HepG2 (cell line): ENCODE measurements around the gene MYH9. TPM values are rescaled to one million over a fixed set of nuclear protein-coding genes. Genes with fewer than 3 reads are reported as not detected.

Experiments
- ATAC-seq: fragments of 200-7000 bp; cut with Tn5 transposase; 3 replicates; pipeline ENCODE4 v1.9.1; 2020; ENCODE audit warnings: mild to moderate bottlenecking, moderate library complexity
- BruUV-seq: library from RNA; stranded (reverse); fragments of 400-500 nt; replicated peaks from 2 replicates; lab custom pipeline; 2021; lab: Mats Ljungman, UMichigan
- CTCF ChIA-PET: fragments of 300-600 bp; formaldehyde crosslinking; extraction: SDS; loops from one replicate; lab custom pipeline; 2021; ENCODE audit warnings: low total read pairs, inconsistent platforms, low intra/inter-chr PET ratio; lab: Yijun Ruan, JAX
- POLR2A ChIA-PET: fragments of 350-600 bp; sonication (Branson Sonifier 250); formaldehyde crosslinking; loops from one replicate; lab custom pipeline; 2020; ENCODE audit warnings: antibody characterized with exemption, inconsistent platforms; lab: Yijun Ruan, JAX
- DNase-seq: peaks from one replicate; pipeline ENCODE4 v3.0.0-alpha.2; 2015; ENCODE audit warnings: low spot score
- FAIRE-seq: peaks from 3 replicates; lab custom pipeline; 2011; peaks lifted over from hg19 to GRCh38; lab: Jason Lieb, UNC
- H2AFZ ChIP-seq: one replicate; pipeline ENCODE4 v1.6.1; 2011; ENCODE audit warnings: low read length, inconsistent platforms
- H3K27ac ChIP-seq: fragments of 300-600 bp; 3 replicates; pipeline ENCODE4 v1.8.0; 2011; ENCODE audit warnings: mixed run types, mild to moderate bottlenecking, mixed read lengths, low read length, inconsistent platforms; ENCODE audit not compliant: insufficient read depth; ENCODE audit errors: extremely low read length
- H3K27me3 ChIP-seq, 2 experiments: fragments of 200-600 bp in 1 of 2; 2 replicates in 1 of 2; 3 replicates in 1 of 2; pipeline versions ENCODE4 v1.6.0 to v1.8.0; 2011; ENCODE audit warnings: low read length in 2 of 2, mild to moderate bottlenecking in 2 of 2, moderate library complexity in 2 of 2, inconsistent platforms in 1 of 2; ENCODE audit not compliant: insufficient read depth in 2 of 2, control insufficient read depth in 1 of 2
- H3K36me3 ChIP-seq, 2 experiments: fragments of 200-600 bp in 1 of 2; replicated peaks in 1 of 2; 2 replicates in 1 of 2; 3 replicates in 1 of 2; pipeline versions ENCODE4 v1.5.1 to v1.8.0; 2011; ENCODE audit warnings: low read length in 2 of 2, inconsistent platforms in 1 of 2; ENCODE audit not compliant: insufficient read depth in 2 of 2, control insufficient read depth in 1 of 2
- H3K4me1 ChIP-seq: 2 replicates; pipeline ENCODE4 v1.5.1; 2012; ENCODE audit warnings: low read length, inconsistent platforms; ENCODE audit not compliant: insufficient read depth
- H3K4me2 ChIP-seq: 2 replicates; pipeline ENCODE4 v1.6.0; 2011; ENCODE audit warnings: low read depth, low read length, inconsistent platforms
- H3K4me3 ChIP-seq, 3 experiments: fragments of 200-600 bp in 1 of 3; sonication (generic), shearing (Covaris generic) in 1 of 3; replicated peaks in 1 of 3; 2 replicates each; pipeline ENCODE4 v1.5.1; 2011 to 2016; ENCODE audit warnings: low read length in 3 of 3, inconsistent platforms in 2 of 3, low read depth in 2 of 3, mild to moderate bottlenecking in 2 of 3, control low read depth in 1 of 3, mixed read lengths in 1 of 3; ENCODE audit not compliant: insufficient read depth in 1 of 3
- H3K79me2 ChIP-seq: one replicate; pipeline ENCODE4 v1.6.1; 2011; ENCODE audit warnings: low read length, inconsistent platforms; ENCODE audit not compliant: insufficient read depth
- H3K9ac ChIP-seq: 2 replicates; pipeline ENCODE4 v1.6.0; 2011; ENCODE audit warnings: mild to moderate bottlenecking, low read depth, low read length, inconsistent platforms; ENCODE audit not compliant: insufficient read depth
- H3K9me3 ChIP-seq: 2 replicates; pipeline ENCODE4 v1.5.1; 2012; ENCODE audit warnings: mild to moderate bottlenecking, low read length
- H4K20me1 ChIP-seq: 2 replicates; pipeline ENCODE4 v1.6.0; 2011; ENCODE audit warnings: inconsistent platforms, mild to moderate bottlenecking, low read length, moderate library complexity; ENCODE audit not compliant: insufficient read depth
- BRD4 ChIP-seq: sonication (generic); formaldehyde crosslinking; IDR thresholded peaks from 2 replicates; pipeline ENCODE4 v1.4.0; 2020; ENCODE audit warnings: missing genetic modification reagents
- KLF15 ChIP-seq: sonication (generic); formaldehyde crosslinking; IDR thresholded peaks from 2 replicates; pipeline ENCODE4 v1.8.1; 2023; ENCODE audit warnings: borderline replicate concordance, mild to moderate bottlenecking, inconsistent platforms, missing genetic modification reagents, mixed read lengths
- MZF1 ChIP-seq: sonication (generic); formaldehyde crosslinking; IDR thresholded peaks from 2 replicates; pipeline ENCODE4 v1.8.1; 2023; ENCODE audit warnings: mild to moderate bottlenecking, missing genetic modification reagents, borderline replicate concordance
- NCOA1 ChIP-seq: sonication (generic); formaldehyde crosslinking; IDR thresholded peaks from 2 replicates; pipeline ENCODE4 v1.9.0; 2021; ENCODE audit warnings: missing genetic modification reagents
- REPIN1 ChIP-seq: sonication (generic); formaldehyde crosslinking; IDR thresholded peaks from 2 replicates; pipeline ENCODE4 v1.8.0; 2022; ENCODE audit warnings: missing genetic modification reagents, low read depth, mild to moderate bottlenecking, borderline replicate concordance
- ZFP36 ChIP-seq: fragments of 150-350 bp; IDR thresholded peaks from 2 replicates; pipeline ENCODE4 v1.6.1; 2018; ENCODE audit warnings: borderline replicate concordance, low read length, low read depth; ENCODE audit not compliant: partially characterized antibody
- ZNF180 ChIP-seq: sonication (generic); formaldehyde crosslinking; IDR thresholded peaks from 2 replicates; pipeline ENCODE4 v1.4.0; 2020; ENCODE audit warnings: low read depth, missing genetic modification reagents, borderline replicate concordance
- ZNF530 ChIP-seq: sonication (generic); formaldehyde crosslinking; IDR thresholded peaks from 2 replicates; pipeline ENCODE4 v1.5.0; 2020; ENCODE audit warnings: low read depth, mild to moderate bottlenecking, missing genetic modification reagents
- WGBS: methylation state at CpG from one replicate; pipeline ENCODE4 v1.1.6; 2017; ENCODE audit warnings: low lambda C conversion rate; 5-methylcytosine and 5-hydroxymethylcytosine counted together
- in situ Hi-C: cut with HindIII; loops from 2 replicates; pipeline ENCODE4 v1.10.0; 2017; ENCODE audit warnings: low pct_unique_long_range_greater_than_20kb; ENCODE audit not compliant: extremely low pct_ligation_motif_present
- intact Hi-C: fragments of 100-400 bp; cut with micrococcal nuclease; formaldehyde crosslinking; loops from one replicate; pipeline ENCODE4 v1.10.0; 2022; ENCODE audit not compliant: unreplicated experiment
- polyA plus RNA-seq, 8 experiments: library from polyadenylated mRNA; depleted of rRNA in 3 of 8; stranded (reverse) in 7 of 8; unstranded in 1 of 8; fragments of >200 nt; fragmentation: Illumina TruSeq in 4 of 8; extraction: Trizol in 4 of 8; gene quantifications; 2 replicates each; pipeline versions ENCODE4 v1.2.1 to v1.2.3, GENCODE V29; 2011 to 2016; ENCODE audit warnings: low read depth in 4 of 8, missing spikeins in 1 of 8, mixed read lengths in 1 of 8; ENCODE audit not compliant: insufficient read depth in 1 of 8
- total RNA-seq, 5 experiments: library from RNA; depleted of rRNA; stranded (reverse); fragments of >200 nt; fragmentation: Illumina TruSeq; extraction: Trizol; gene quantifications; 2 replicates each; pipeline ENCODE4 v1.2.3, GENCODE V29; 2016; ENCODE audit warnings: low read depth in 1 of 5
- TF ChIP-seq, protein P1 (sequence below): sonication (generic); formaldehyde crosslinking; IDR thresholded peaks from 2 replicates; pipeline ENCODE4 v1.5.0; 2020; ENCODE audit warnings: mild to moderate bottlenecking, missing genetic modification reagents, borderline replicate concordance
- TF ChIP-seq, protein P2 (sequence below): IDR thresholded peaks from 2 replicates; pipeline ENCODE4 v1.6.1; 2016
- TF ChIP-seq, protein P3 (sequence below): IDR thresholded peaks from 2 replicates; pipeline ENCODE4 v1.6.1; 2016; ENCODE audit warnings: missing compliant biosample characterization, missing genetic modification reagents, borderline replicate concordance

The MYH9 gene
- total and polyA plus RNA-seq, 2 of the 13 experiments (the other 11 are each of a cell fraction or from before 2014, with no cell fraction given), result 50.7 to 98.5 TPM

GRCh38 chr22:36330127-36330526 lies 57.6 kb downstream of the MYH9 start:
- Histone ChIP-seq H3K27ac (peak overlapping the region; percentile 30), H3K4me1 (peaks cover 46% of the 10 kb centered on the region), H3K4me3 (no peak overlapping the region), H3K27me3 (no peaks in the 10 kb centered on the region), H3K9me3 (no peaks in the 10 kb centered on the region), H4K20me1 (peaks cover 4% of the 10 kb centered on the region; the same call in 1 of the 2 replicates), H3K36me3 (peaks cover 57 to 97% of the 10 kb centered on the region in 2 experiments), H3K9ac (no peak overlapping the region), H3K79me2 (peaks cover 65% of the 10 kb centered on the region), H2AFZ (no peak overlapping the region), H3K4me2 (no peak overlapping the region)
- CTCF ChIA-PET, result no interaction called here
- TF ChIP-seq, protein P1, sequence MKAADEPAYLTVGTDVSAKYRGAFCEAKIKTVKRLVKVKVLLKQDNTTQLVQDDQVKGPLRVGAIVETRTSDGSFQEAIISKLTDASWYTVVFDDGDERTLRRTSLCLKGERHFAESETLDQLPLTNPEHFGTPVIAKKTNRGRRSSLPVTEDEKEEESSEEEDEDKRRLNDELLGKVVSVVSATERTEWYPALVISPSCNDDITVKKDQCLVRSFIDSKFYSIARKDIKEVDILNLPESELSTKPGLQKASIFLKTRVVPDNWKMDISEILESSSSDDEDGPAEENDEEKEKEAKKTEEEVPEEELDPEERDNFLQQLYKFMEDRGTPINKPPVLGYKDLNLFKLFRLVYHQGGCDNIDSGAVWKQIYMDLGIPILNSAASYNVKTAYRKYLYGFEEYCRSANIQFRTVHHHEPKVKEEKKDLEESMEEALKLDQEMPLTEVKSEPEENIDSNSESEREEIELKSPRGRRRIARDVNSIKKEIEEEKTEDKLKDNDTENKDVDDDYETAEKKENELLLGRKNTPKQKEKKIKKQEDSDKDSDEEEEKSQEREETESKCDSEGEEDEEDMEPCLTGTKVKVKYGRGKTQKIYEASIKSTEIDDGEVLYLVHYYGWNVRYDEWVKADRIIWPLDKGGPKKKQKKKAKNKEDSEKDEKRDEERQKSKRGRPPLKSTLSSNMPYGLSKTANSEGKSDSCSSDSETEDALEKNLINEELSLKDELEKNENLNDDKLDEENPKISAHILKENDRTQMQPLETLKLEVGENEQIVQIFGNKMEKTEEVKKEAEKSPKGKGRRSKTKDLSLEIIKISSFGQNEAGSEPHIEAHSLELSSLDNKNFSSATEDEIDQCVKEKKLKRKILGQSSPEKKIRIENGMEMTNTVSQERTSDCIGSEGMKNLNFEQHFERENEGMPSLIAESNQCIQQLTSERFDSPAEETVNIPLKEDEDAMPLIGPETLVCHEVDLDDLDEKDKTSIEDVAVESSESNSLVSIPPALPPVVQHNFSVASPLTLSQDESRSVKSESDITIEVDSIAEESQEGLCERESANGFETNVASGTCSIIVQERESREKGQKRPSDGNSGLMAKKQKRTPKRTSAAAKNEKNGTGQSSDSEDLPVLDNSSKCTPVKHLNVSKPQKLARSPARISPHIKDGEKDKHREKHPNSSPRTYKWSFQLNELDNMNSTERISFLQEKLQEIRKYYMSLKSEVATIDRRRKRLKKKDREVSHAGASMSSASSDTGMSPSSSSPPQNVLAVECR (CRISPR knock-in tag), result no peak
- TF ChIP-seq, protein P2, sequence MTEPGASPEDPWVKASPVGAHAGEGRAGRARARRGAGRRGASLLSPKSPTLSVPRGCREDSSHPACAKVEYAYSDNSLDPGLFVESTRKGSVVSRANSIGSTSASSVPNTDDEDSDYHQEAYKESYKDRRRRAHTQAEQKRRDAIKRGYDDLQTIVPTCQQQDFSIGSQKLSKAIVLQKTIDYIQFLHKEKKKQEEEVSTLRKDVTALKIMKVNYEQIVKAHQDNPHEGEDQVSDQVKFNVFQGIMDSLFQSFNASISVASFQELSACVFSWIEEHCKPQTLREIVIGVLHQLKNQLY (CRISPR knock-in tag), result no peak
- TF ChIP-seq NCOA1, result no peak
- TF ChIP-seq ZNF530 (CRISPR knock-in tag), result no peak
- no peak for TF ChIP-seq ZFP36
- TF ChIP-seq, protein P3, sequence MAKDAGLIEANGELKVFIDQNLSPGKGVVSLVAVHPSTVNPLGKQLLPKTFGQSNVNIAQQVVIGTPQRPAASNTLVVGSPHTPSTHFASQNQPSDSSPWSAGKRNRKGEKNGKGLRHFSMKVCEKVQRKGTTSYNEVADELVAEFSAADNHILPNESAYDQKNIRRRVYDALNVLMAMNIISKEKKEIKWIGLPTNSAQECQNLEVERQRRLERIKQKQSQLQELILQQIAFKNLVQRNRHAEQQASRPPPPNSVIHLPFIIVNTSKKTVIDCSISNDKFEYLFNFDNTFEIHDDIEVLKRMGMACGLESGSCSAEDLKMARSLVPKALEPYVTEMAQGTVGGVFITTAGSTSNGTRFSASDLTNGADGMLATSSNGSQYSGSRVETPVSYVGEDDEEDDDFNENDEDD (CRISPR knock-in tag), result no peak
- TF ChIP-seq MZF1 (CRISPR knock-in tag), result no peak
- no peak for TF ChIP-seq REPIN1
- no peak for TF ChIP-seq BRD4 (CRISPR knock-in tag)
- TF ChIP-seq KLF15 (CRISPR knock-in tag), result no peak
- TF ChIP-seq ZNF180 (CRISPR knock-in tag), result no peak
- no TSS peak for BruUV-seq
- in situ Hi-C loops, result no loop called here
- DNase-seq, result no peak
- ATAC-seq, result no peak
- WGBS, result 98% methylated on average over 9 of the region's 9 CpGs
- intact Hi-C loops, result no loop called here
- no peak for FAIRE-seq
- POLR2A ChIA-PET, result interaction anchor here (2.0 kb wide), 1 partner anchor 22 kb away, joined by 7 read pairs; no protein-coding TSS in a partner anchor
